Fibroblast of lung (primary cell): ENCODE results near the gene ANKRD40. TPM values are rescaled to one million over a fixed set of nuclear protein-coding genes. Genes with fewer than 3 reads are reported as not detected.

ENCODE experiments used
- polyA plus RNA-seq, 2 donors: library from polyadenylated mRNA; depleted of rRNA in 1 of 2; stranded (reverse) in 1 of 2; unstranded in 1 of 2; fragments of >200 nt; gene quantifications; 2 replicates each; pipeline ENCODE4 v1.2.1, GENCODE V29; 2011 to 2012; ENCODE audit warnings: missing spikeins in 1 of 2
- total RNA-seq: library from RNA; depleted of rRNA; stranded (reverse); fragments of >200 nt; gene quantifications from 2 replicates; pipeline ENCODE4 v1.2.1, GENCODE V29; 2014

The ANKRD40 gene
- total and polyA plus RNA-seq, 2 donors (not counting 1 experiment from before 2014, with no cell fraction given) = 34.5 to 59.9 TPM

Other genes starting within 250 kb of the ANKRD40 start
- gene CHAD, start 239.0 kb downstream of the ANKRD40 start, total RNA-seq = not detected in 2 replicates
- gene CHAD, start 239.0 kb downstream of the ANKRD40 start, polyA plus RNA-seq = not detected in 2 replicates
- gene RSAD1, start 229.1 kb downstream of the ANKRD40 start, total RNA-seq = 23.9 and 28.4 TPM in 2 replicates
- gene RSAD1, start 229.1 kb downstream of the ANKRD40 start, polyA plus RNA-seq = 12.5 and 13.8 TPM in 2 replicates
- gene MYCBPAP, start 199.5 kb downstream of the ANKRD40 start, total RNA-seq = 2.3 and 3.0 TPM in 2 replicates
- gene MYCBPAP, start 199.5 kb downstream of the ANKRD40 start, polyA plus RNA-seq = 0.16 and 0.40 TPM in 2 replicates
- under 0.01 TPM in 1 of 2 replicates, not detected in the other for gene EPN3, start 175.2 kb downstream of the ANKRD40 start, total RNA-seq
- gene EPN3, start 175.2 kb downstream of the ANKRD40 start, polyA plus RNA-seq = not detected in 2 replicates
- 68.8 and 119 TPM in 2 replicates for gene SPATA20, start 160.7 kb downstream of the ANKRD40 start, total RNA-seq
- 19.9 and 21.6 TPM in 2 replicates for gene SPATA20, start 160.7 kb downstream of the ANKRD40 start, polyA plus RNA-seq
- 0.26 and 0.99 TPM in 2 replicates for gene CACNA1G, start 147.2 kb downstream of the ANKRD40 start, total RNA-seq
- 0.08 and 0.09 TPM in 2 replicates for gene CACNA1G, start 147.2 kb downstream of the ANKRD40 start, polyA plus RNA-seq
- gene ABCC3, start 73.0 kb downstream of the ANKRD40 start, total RNA-seq = 20.0 and 34.8 TPM in 2 replicates
- gene ABCC3, start 73.0 kb downstream of the ANKRD40 start, polyA plus RNA-seq = 11.5 and 11.9 TPM in 2 replicates
- gene LUC7L3, start 11.7 kb upstream of the ANKRD40 start, total RNA-seq = 23.9 and 35.2 TPM in 2 replicates
- 45.2 and 56.5 TPM in 2 replicates for gene LUC7L3, start 11.7 kb upstream of the ANKRD40 start, polyA plus RNA-seq
- under 0.01 TPM in 1 of 2 replicates, not detected in the other for gene ANKRD40CL, start 59.6 kb upstream of the ANKRD40 start, total RNA-seq
- not detected in 2 replicates for gene ANKRD40CL, start 59.6 kb upstream of the ANKRD40 start, polyA plus RNA-seq
- gene WFIKKN2, start 127.7 kb upstream of the ANKRD40 start, total RNA-seq = under 0.01 and 0.33 TPM in 2 replicates
- 0.02 and 0.05 TPM in 2 replicates for gene WFIKKN2, start 127.7 kb upstream of the ANKRD40 start, polyA plus RNA-seq
- 10.3 and 22.0 TPM in 2 replicates for gene TOB1, start 158.4 kb upstream of the ANKRD40 start, total RNA-seq
- 39.6 and 40.5 TPM in 2 replicates for gene TOB1, start 158.4 kb upstream of the ANKRD40 start, polyA plus RNA-seq